CD4-positive, alpha-beta T cell treated with Interleukin-17A for 1 hour (primary cell): Measurements from ENCODE around the gene FBRSL1.
"Not testable (repeated sequence)": the region's sequence is repeated elsewhere in the genome, so short reads cannot be mapped to it uniquely, and the experiment has no call there.

Source experiments
- DNase-seq: peaks from one replicate; pipeline ENCODE4 v3.0.0-alpha.2; 2020

Gene FBRSL1

GRCh38 chr12:132529906-132530305, 40.0 kb downstream of the FBRSL1 start:
- no peak for DNase-seq

- no peak for DNase-seq
Observed at GRCh38 chr12:132530447-132530846, 40.5 kb downstream of the FBRSL1 start.

DNA sequence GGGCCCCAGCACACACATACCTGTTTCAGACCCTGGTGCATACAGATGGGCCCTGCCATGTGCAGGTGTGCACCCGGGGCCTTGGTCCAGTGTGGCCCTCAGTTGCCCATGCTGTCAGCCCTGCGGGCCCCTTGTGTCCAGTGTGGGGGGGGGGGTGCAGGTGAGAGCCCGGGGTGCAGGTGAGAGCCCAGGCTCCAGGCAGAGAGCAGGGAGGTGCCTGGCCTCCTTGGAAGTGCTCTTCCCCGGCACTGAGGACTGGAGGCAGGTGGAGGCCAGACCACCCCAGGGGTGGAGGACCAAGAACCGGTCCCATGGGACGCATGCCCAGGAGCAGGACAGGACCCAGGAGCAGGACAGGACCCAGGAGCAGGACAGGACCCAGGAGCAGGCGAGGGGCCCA, 40.9 kb downstream of the FBRSL1 start:
- DNase-seq = no peak

DNA sequence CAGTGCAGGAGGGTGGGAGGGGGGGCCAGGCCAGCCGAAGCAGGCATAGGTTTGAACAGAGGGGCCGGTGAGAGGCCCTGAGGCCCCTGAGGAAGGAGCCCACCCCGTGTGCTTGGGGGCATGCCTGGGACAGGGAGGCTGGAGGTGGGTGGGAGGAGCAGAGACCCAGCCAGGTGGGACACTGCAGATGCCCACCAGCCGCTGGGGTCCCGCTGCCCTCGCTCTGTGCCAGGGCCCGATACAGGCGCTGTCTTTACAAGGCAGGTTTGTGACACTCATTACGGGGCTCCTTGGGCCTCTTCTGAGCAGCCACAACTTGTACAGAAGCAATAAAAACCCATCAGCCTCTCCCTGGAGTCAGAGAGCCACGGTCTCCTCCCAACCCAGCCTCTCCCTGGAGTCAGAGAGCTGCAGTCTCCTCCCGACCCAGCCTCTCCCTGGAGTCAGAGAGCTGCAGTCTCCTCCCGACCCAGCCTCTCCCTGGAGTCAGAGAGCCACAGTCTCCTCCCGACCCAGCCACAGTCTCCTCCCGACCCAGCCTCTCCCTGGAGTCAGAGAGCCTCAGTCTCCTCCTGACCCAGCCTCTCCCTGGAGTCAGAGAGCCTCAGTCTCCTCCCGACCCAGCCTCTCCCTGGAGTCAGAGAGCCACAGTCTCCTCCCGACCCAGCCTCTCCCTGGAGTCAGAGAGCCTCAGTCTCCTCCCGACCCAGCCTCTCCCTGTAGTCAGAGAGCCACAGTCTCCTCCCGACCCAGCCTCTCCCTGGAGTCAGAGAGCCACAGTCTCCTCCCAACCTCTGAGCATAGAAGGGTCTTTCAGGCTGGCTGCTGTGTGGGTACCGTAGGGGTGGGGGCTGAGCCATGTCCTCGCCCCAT, 43.0 kb downstream of the FBRSL1 start:
- not testable (repeated sequence) for DNase-seq

DNA sequence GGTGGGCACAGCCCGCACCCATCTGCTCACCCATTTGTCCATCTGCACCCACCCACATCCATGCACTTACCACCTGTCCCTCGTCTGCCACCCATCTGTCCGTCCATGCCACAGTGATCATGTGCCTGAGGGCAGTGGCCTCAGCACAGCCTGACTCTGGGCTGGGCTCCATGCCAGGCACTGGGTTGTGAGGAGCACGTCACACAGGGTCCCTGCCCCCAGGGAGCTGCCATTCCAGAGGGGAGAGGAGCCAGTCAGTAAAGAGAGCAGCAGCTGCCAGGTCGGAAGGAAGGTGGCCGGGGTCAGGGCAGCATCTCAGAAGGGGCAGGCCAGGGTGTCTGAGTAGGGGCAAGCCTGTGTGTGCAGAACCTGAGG, 43.6 kb downstream of the FBRSL1 start:
- DNase-seq = no peak

DNA sequence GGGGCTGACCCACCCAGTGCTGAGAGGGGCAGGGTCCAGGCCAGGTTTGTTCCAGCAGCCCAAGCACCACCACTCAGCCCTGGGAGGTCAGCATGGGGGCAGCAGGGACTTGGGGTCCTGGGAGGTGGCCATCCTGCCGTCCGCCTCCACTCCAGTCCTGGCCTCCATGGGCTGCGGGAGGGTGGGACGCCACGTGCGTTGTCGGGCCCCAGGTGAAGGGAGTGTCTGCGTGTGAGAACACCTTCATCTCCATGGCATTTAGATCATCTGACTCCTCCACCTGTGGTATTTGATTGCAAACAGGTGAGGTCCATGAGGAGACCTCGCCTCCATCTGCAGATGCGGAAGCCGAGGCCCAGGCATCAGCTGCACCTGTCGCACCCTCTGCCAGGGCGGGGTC, 44.1 kb downstream of the FBRSL1 start:
- DNase-seq = no peak

- no peak for DNase-seq
Observed at GRCh38 chr12:132535019-132535418, 45.1 kb downstream of the FBRSL1 start.

DNA sequence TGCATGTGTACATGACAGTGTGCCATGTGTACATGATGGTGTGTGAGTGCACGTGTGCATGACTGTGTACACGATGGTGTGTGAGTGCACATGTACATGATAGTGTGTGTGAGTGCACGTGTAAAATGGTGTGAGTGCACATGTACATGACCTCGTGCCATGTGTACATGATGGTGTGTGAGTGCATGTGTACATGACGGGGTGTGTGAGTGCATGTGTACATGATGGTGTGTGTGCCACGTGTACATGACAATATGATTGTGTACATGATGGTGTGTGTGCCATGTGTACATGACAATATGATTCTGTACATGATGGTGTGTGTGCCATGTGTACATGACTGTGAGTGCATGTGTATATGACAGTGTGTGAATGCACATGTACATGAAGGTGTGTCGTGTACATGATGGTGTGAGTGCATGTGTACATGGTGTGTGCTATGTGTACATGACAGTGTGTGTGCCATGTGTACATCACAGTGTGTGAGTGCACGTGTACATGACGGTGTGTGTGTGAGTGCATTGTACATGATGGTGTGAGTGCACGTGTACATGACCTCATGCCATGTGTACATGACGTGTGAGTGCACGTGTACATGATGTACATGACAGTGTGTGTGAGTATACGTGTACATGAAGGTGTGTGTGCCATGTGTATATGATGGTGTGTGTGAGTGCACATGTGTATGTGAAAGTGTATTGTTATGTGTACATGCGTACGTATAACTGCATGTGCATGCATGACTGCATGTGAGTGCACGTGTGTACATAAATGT, 46.3 kb downstream of the FBRSL1 start:
- DNase-seq = no peak

GRCh38 chr12:132537049-132537448, 47.1 kb downstream of the FBRSL1 start:
- DNase-seq = no peak

- DNase-seq = no peak
Observed at GRCh38 chr12:132537836-132538662, 48.1 kb downstream of the FBRSL1 start.

- DNase-seq = no peak
Observed at GRCh38 chr12:132538663-132538990, 48.7 kb downstream of the FBRSL1 start.

DNA sequence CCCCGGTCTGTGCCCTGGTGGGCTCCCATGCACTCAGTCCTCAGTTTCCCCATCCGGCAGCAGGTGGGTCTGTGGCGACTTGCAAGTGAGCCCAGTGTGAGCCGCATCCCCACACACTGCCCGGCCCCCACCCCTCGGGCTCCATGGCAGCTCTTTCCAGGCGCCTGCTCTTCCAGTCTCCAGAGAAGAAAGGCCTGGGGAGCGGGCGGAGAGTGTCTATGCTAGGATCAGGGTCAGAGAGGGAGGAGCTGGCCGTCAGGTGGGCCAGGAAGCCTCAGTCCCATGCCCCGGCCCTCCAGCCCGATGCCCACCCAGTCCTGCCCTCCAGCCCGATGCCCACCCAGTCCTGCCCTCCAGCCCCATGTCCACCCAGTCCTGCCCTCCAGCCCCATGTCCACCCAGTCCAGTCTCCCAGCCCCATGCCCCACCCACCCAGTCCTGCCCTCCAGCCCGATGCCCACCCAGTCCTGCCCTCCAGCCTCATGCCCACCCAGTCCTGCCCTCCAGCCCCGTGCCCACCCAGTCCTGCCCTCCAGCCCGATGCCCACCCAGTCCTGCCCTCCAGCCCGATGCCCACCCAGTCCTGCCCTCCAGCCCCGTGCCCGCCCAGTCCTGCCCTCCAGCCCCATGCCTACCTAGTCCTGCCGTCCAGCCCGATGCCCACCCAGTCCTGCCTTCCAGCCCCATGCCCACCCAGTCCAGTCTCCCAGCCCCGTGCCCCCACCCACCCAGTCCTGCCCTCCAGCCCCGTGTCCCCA, 49.2 kb downstream of the FBRSL1 start:
- DNase-seq = no peak

DNA sequence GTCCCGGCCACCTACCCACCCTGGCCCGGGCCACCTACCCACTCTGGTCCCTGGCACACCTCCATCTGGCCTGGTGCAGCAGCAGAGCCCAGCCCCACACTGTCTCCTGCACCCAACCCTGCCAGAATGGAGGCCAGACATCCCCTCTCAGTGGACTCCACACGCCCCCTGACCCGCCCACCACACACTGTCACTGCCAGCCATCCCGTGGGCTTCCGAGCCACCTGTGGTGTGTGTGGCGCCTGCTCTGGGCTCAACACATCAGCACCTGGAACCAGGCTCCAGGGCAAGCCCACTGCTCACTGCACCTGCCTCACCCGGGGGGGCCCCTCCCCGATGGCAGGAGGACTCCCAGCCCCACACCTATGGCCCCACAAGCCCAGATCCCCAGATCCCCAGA, 50.5 kb downstream of the FBRSL1 start:
- DNase-seq = no peak

DNA sequence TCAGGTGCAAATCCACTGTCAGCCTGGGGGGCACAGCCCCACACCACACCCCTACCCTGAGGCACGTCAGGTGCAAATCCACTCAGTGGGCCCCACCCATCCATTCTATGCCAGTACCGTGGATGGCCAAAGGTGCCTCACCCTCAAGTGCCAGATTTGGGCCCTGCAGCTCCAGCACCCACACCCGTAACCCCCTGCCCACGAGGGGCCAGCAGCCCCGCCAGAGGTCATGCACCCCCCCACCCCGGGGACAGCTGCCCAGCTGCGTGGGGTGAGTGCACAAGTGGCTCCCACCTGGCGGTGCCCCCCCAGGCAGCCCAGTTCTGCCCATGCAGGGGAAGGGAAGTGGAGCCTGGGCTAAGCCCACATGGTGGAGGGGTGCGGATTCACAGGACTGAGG, 51.2 kb downstream of the FBRSL1 start:
- no peak for DNase-seq

- no peak for DNase-seq
Observed at GRCh38 chr12:132541996-132542395, 52.0 kb downstream of the FBRSL1 start.

- no peak for DNase-seq
Observed at GRCh38 chr12:132542661-132543060, 52.7 kb downstream of the FBRSL1 start.

DNA sequence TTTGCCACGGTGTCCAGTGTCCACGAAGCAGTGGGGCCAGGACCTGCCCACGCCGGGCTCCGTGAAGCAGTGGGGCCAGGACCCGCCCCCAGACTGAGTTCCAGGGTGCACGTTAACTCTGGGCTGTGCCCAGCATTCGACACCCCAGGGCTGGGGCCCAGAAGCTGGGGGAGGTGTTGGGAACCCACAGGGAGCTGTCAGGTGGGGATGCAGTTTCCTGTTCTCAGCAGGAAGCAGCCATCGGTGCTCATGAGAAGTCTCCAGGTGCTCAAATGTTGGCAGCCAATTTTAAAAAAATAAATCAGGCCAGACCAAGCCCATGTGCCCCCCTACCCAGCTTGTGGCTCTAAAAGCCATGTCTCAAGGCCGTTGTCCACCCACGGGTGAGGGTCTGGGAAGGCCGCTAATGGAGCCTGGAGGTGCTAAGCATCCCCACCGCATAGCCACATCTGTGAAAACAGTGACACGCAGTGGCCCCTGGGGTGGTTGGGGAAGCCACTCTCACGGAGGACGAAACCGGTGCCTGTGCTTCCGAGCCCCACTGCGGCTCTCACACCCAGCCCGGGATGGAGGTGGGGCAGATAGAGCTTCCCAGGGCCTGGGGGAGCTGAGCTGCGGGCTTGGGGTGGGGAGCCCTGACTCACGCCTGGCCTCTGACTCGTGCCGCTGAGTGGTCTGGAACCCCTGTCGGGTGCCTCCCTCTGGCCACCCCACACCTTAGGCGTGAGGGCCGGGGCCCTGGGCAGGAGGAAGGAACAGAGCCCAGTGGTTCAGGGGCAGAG, 53.5 kb downstream of the FBRSL1 start:
- no peak for DNase-seq

DNA sequence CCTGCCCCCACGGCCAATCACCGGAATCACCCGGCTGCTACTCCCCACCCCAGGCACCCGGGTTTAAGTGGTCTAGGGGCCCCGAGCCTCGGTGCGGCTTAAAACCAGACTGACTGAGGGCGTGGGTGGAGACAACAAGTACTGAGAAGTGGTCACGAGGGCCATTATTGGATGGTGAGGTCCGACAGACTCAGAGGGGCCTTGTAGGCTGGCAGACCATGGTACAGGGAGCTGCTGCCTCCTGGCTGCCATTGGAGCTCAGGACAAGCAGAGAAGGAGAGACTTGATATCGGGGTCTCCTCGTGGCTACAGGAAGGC, 54.1 kb downstream of the FBRSL1 start:
- no peak for DNase-seq

GRCh38 chr12:132544498-132544897, 54.5 kb downstream of the FBRSL1 start:
- no peak for DNase-seq

DNA sequence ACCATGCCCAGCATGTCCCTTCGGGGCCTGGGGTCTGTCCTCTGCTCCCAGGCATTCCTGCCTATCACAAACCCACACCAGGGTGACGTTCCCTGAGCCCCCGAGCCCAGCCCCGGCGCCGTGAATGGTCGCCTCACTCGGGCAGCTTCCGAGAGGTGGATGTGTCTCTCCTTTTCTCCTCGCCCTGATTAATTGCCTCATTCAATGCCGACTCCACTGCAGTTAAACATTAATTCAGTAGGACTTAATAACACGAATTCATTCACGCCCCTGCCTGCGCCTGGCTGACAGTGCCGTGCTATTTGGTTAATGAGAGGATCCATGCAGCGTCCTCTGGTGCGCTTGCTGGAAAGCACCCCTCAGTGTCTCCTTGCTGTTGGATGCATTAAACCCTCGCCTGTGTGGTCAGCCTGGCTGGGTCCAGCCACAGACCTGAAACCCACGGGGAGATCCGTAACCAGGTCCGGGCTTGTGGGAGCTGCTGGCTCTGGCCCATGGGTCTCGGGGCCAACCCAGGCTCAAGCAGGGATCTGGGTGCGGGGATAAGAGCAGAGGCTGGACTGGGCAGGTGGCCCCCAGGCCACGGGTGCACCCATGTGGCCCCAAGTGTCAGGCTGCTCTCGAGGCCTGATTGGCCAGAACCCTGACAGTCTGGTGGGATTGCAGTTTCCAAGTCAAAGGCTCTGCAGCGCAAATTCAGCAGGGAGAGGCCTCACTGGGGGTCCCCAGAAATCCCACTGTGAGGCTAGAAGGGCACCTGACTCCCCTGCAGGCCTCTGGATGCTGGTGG, 55.4 kb downstream of the FBRSL1 start:
- DNase-seq = no peak

- no peak for DNase-seq
Observed at GRCh38 chr12:132545955-132546354, 56.0 kb downstream of the FBRSL1 start.
